ENCODE results near the gene IARS1.

DNA sequence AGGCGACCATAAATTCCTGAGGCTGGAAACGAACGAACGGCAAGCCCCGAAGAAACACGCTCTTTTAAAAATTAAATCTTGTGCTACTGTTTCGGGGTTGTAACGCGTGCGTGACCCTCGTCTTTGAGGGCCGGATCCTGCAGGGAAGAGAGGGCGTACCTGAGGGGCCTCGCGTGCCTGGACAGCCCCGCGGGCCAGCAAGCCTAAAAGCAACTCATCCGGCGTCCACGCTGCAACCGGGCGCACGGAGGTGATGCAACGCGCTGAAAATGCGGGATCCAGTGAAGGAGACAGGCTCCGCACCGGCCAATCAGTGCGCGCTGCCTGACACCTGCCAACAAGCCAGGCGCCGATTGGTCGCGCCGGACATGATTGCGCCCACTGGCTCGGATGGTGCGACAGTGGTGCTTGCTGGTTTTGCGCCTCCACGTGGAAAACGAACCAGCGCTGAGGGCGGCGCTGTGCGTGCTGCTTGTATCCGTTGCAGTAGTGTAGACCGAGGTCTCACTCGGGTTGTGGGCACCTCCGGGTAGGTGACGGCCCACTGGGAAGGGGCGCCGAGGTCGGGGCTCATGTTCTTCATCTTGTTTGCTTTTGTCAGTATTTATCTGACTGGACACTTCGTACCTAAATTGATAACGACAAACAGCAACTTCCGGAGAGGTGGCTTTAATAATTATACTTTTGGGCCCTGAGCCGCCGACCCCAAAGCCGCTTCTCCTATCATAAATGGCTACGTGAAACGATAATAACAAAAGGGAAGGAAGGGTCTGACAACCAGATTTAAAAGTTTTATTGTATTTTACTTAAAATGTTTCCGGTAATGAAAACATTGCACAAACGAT, at the start of gene IARS1:
- TF ChIP-seq EZH2 (IDR thresholded peaks at IDR 0.05; ENCODE audit: borderline replicate concordance, low read depth, low read length, severe bottlenecking) (no peak), MYC (IDR thresholded peaks at IDR 0.05; ENCODE audit: low read depth, low read length) (peak; percentile 87), POLR2A (IDR thresholded peaks at IDR 0.05; ENCODE audit: low read depth, low read length) (peak; percentile 97), POLR2AphosphoS5 (IDR thresholded peaks at IDR 0.05; ENCODE audit: insufficient read depth, low read depth, low read length) (peak; percentile 93)
- TF ChIP-seq, protein P1, sequence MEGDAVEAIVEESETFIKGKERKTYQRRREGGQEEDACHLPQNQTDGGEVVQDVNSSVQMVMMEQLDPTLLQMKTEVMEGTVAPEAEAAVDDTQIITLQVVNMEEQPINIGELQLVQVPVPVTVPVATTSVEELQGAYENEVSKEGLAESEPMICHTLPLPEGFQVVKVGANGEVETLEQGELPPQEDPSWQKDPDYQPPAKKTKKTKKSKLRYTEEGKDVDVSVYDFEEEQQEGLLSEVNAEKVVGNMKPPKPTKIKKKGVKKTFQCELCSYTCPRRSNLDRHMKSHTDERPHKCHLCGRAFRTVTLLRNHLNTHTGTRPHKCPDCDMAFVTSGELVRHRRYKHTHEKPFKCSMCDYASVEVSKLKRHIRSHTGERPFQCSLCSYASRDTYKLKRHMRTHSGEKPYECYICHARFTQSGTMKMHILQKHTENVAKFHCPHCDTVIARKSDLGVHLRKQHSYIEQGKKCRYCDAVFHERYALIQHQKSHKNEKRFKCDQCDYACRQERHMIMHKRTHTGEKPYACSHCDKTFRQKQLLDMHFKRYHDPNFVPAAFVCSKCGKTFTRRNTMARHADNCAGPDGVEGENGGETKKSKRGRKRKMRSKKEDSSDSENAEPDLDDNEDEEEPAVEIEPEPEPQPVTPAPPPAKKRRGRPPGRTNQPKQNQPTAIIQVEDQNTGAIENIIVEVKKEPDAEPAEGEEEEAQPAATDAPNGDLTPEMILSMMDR (IDR thresholded peaks at IDR 0.05; ENCODE audit: extremely low read depth in 1 of 2, insufficient read depth in 1 of 2, low read depth in 1 of 2, low read length in 2 of 2): peak in 1 of 2 donors; percentile 40
- TF ChIP-seq, protein P2, sequence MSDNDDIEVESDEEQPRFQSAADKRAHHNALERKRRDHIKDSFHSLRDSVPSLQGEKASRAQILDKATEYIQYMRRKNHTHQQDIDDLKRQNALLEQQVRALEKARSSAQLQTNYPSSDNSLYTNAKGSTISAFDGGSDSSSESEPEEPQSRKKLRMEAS (IDR thresholded peaks at IDR 0.05; ENCODE audit: insufficient read depth, insufficient read length): peak; percentile 95
